SIG-M5 treated with dmso at 0.1 percent for 504 hours (cell line): ENCODE results near the gene TAGLN.
"Not testable (repeated sequence)": the region's sequence is repeated elsewhere in the genome, so short reads cannot be mapped to it uniquely, and the experiment has no call there.

ENCODE experiments used
- DNase-seq: peaks from one replicate; lab custom pipeline; 2025; ENCODE audit not compliant: unreplicated experiment; lab: John Stamatoyannopoulos, UW

TAGLN gene

DNA sequence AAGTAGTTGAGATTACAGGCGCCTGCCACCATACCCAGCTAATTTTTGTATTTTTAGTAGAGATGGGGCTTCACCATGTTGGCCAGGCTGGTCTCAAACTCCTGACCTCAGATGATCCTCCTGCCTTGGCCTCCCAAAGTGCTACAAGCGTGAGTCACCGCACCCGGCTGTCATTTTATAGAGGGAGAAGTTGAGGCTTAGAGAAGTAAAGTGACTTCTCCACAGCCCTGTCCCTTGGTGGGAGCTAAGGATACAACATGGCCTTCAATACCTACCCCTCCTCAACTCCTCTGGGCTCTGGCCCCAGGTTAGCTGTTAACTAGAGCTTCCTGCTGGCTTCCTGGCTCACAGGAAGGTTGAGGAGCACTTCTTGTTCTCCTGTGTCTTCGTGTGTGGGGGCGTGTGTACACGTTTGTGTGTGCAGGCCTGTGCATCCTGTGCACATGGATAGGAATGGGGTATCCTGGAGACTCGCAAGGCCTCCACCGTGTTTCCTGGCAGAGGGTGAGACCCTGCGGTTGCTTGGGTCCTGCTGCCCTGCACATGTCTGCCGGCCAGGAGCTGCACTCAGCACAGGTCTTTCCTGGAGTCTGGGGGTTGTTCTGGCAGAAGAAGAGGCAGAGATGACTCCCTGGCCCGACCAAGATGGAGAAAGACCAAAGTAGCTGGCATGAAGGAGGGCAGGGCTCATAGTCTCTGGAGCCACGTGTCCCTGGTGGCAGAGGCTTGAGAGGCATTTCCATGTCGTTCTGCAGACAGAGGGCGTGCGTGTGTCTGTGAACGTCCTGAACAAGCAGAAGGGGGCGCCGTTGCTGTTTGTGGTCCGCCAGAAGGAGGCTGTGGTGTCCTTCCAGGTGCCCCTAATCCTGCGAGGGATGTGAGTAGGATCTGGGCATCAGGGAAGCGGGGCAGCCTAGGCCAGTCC lies 18.2 kb upstream of the TAGLN start:
- peak; percentile 79 for DNase-seq

DNA sequence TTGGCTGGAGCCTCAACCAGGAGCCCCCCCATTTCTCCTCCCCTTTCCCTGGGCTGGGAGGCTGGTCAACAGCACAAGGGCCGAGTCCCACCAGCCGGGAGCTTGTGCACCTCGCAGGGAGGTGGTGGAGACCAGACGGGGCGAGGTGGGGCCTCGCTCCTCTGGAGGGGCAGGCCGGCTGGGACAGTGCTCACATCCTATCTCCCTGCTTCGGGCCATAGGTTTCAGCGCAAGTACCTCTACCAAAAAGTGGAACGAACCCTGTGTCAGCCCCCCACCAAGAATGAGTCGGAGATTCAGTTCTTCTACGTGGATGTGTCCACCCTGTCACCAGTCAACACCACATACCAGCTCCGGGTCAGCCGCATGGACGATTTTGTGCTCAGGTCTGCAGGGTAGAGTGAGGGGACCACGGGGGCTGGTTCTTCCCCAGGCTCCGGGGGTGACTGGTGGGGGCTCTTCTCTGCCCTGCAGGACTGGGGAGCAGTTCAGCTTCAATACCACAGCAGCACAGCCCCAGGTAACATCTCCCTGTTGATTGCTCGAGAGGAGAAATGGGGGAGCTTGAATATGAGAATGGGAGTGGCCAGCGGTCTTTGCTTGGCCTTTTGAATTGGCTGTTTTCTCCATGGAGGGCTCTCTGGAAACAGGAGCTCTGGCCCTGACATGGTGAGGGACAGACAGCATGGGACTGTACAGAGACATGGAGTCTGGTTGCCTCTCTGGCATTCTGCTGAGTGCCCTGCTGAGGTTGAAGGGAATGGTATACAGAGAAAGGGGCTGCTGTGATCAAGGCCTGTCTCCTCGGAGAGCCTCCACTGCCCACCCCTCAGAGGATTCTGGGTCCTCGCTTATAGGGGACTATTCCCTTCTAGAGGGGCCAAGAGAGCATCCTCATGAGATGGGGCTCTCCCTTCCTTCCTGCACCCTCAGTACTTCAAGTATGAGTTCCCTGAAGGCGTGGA lies 17.3 kb upstream of the TAGLN start:
- no peak for DNase-seq

DNA sequence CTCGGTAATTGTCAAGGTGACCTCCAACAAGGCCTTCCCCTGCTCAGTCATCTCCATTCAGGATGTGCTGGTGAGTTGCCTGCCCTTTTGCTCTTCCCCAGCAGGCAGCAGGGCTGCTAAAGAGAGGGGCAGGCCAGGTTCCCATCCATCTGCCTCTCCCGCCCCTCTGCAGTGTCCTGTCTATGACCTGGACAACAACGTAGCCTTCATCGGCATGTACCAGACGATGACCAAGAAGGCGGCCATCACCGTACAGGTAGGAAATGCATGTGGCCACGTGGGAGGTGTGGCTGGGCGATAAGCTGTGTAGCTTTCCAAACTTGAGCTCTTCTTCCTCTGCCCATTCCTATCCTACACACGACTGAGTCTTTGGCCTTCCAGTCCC lies 16.6 kb upstream of the TAGLN start:
- DNase-seq = no peak

DNA sequence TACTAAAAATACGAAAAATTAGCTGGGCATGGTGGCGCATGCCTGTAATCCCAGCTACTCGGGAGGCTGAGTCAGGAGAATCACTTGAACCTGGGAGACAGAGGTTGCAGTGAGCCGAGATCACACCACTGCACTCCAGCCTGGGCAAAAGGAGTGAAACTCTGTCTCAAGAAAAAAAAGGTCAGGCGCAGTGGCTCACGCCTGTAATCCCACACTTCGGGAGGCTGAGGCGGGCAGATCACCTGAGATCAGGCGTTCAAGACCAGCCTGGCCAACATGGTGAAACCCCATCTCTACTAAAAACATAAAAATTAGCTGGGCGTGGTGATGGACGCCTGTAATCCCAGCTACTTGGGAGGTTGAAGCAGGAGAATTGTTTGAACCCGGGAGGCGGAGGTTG lies 16.0 kb upstream of the TAGLN start:
- DNase-seq = not testable (repeated sequence)

DNA sequence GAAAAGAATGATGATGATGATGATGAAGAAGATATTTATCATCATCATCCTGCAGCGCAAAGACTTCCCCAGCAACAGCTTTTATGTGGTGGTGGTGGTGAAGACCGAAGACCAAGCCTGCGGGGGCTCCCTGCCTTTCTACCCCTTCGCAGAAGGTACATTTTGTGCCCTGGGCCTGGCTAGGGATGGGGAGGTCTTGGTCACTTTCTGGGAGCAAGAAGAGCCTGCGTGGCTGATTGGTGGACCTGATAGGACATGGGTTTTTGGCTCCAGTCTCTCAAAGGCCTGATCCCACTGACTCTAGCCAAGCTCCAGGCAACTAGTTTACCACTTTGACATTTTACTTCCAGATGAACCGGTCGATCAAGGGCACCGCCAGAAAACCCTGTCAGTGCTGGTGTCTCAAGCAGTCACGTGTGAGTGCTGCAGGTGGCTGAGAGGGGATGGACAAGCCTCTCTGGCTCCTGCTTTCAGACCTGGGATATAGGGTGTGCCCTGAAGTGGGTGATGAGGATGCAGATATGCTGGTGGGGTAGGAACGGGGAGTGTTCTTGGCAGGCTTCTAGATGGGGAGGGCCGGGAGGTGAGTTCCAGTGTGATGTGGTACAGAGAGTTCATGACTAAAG lies 15.3 kb upstream of the TAGLN start:
- DNase-seq = peak; percentile 15

DNA sequence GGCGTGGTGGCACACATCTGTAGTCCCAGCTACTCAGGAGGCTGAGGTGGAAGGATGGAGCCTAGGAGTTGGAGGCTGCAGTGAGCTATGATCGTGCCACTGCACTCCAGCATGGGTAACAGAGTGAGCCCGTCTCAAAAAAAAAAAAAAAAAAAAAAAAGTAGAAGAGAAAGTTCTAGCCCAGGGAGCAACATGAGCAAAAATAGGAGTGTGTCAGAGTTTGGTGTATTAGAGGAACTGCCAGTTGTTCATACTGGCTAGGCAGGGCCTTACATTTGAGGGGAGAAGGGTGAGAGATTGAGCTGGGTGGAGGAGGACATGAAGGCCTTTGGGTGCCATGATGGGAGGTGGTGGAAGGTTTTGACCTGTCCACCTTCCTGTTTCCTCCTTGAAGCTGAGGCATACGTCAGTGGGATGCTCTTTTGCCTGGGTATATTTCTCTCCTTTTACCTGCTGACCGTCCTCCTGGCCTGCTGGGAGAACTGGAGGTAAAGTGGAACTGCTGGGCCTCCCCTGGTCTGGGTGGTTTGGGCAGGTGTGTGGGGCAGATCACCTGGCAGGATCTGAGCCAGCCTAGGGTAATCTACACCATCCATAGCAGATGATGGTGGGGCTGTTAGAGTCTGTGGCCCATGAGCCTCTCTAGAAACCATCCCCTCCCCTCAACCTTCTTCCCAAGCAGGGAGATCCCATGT lies 13.3 kb upstream of the TAGLN start:
- peak; percentile 61 for DNase-seq

DNA sequence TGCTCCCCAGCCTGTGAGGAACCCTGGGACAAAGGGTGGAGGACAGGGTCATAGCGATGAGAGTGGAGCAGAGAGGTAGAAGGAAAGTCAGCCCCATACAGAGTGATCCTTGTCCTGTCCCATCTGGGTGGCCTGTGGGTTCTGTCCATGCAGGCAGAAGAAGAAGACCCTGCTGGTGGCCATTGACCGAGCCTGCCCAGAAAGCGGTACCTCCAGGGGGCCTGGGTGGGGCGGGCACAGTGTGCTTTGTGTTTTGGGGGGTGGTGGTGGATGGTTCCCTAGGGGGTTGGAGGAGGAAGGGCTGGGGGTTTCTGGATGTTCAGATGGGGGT lies 12.8 kb upstream of the TAGLN start:
- DNase-seq = no peak

DNA sequence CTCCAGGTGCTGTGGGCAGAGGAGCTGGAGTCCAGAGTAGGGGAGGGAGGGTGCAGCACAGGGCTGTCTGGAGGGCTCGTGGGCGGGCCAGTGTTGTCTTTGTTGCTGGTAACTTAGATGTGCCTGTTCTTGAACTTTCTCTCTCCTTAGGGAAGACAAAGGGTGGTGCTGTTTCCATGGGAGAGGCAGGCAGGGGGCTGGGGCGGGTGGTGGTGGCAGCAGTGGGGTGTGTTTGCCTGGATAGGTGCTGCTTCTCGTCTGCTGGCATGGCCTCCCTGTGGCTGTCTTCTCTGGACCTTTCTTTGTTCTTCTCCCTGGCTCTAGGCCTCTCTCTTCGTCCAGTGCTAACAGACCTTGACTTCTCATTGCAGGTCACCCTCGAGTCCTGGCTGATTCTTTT lies 12.2 kb upstream of the TAGLN start:
- no peak for DNase-seq

DNA sequence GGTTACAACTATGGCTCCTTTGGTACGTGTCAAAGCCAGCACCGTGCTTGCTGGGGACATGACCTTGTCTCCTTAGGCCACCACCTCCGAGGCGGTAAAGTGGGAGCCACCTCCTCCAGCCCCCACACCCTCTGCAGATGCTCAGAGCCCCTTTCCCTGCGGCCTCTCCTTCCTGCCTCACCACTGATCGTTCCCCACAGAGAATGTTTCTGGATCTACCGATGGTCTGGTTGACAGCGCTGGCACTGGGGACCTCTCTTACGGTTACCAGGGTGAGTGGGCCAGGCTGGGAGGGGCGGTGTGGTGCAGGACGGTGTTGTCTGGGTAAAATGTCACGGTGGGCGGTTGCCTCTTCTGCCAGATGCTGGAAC lies 11.8 kb upstream of the TAGLN start:
- no peak for DNase-seq

DNA sequence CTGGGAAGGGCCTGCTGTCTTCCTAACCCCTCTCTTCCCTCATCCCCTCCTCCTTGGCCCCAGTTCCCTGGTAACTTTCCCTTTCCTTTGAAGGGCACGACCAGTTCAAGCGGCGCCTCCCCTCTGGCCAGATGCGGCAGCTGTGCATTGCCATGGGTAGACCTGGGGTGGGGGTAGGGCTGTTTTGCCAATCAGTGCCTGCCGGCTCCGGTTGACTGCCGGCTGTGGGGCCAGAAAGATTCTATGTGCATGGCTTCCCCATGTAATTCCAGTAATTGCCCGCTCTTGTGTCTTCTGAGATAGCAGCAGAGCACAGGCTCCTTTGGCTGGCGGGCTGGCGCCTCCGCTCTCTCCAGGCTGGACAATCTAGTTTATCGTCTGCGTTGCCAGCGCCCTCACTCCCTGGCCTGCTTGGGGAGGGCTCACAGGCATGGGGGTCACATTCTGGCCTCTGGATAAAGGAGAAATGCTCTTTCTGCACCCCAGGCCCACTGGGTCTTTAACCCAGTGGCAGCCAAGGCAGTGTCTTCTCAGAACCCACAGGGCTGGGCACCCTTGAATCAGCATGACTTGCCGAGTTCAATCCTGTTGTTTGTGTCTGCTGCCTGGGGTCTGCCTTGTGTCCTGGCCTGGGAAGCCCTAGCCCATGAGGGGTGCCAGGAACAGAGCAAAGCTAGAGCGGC lies 11.2 kb upstream of the TAGLN start:
- no peak for DNase-seq

DNA sequence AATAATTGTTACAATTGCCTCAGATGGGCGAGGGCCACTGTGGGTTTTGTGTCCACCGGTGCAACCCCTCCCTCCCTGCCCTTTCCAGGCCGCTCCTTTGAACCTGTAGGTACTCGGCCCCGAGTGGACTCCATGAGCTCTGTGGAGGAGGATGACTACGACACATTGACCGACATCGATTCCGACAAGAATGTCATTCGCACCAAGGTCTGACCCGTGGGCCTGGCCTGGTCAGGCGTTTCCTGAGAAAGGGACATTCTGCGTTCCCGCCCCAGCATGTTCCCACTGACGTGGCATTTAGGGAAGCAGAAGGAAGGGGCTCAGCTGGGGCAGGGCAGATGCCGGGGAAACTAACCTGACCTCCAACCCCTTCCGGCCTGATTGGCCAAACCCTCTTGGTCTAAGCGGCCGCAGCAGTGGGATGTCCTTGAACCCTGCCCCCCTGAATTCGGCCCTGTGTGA lies 10.5 kb upstream of the TAGLN start:
- no peak for DNase-seq

DNA sequence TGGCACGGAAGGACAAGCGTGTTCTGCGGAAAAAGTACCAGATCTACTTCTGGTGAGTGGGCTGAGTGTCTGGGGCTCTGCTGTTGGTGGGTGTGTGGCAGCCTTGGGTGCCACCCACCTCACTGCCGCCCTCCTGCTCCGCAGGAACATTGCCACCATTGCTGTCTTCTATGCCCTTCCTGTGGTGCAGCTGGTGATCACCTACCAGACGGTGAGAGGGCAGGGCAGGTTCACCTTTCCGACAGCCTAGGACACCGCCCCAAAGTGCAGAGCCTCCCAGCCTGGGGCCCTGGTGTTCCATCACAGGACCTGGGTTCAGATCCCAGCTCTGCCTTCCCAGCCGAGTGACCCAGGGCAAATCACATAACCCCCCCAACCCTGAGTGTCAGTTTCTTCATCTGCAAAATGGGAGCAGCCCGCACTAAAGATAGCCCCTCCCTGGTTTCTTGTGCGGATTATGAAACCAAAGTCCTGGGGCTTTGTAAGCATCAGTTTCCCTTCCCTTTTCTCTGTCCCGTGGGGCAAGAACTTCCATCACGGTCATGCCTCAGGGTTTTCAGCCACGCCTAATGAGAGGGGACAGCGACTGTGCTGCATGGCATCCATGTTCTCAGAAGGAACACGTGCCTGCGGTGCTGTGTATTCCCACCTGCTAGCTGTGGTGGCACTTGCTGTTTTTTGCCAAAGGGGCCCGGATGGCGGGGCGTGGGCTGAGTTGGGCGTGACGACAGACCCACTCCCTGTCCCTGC lies 9.8 kb upstream of the TAGLN start:
- peak; percentile 88 for DNase-seq

DNA sequence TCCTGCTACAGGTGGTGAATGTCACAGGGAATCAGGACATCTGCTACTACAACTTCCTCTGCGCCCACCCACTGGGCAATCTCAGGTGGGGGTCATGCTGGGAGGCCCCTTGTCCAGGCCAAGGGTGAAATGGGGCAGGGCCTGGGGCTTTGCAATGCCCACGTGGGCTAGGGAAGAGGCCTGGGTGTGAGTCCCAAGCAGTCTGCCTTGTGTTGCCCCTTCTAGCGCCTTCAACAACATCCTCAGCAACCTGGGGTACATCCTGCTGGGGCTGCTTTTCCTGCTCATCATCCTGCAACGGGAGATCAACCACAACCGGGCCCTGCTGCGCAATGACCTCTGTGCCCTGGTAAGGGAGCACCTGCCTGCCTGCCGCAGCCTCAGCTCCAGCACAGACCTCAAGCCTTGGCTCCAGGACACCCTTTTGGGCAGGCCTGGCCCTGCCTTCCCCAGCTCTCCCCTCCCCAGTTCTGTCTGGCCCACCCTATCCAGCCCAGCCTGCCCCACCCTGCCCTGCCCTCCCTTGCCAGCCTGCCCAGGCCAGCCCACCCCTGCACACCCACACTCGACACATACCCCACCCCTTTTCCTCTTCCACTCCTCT lies 9.1 kb upstream of the TAGLN start:
- DNase-seq = no peak

DNA sequence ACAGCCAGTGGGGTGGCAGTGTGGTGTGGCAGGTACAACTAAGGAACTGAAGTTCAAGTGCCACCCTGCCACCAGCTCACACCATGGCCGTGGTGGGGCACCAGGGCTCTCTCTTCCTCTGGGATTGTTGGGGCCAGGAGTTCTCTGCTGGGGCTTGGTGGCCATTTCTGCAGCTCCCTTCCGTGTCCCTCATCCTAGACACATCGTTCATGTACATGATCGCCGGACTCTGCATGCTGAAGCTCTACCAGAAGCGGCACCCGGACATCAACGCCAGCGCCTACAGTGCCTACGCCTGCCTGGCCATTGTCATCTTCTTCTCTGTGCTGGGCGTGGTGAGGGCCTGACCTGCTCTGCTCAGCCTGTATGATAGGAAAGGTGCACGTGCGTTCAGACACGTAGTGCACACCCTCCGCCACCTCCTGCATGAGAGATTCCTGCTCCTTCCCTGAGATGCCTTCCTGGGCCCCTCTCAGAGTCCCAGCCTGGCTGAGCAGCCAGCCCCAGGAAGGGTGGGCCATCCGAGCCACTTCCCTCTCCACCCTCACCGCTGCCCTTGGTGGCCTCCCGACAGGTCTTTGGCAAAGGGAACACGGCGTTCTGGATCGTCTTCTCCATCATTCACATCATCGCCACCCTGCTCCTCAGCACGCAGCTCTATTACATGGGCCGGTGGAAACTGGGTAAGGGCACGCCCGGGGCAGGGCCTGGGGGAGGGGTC lies 7.3 kb upstream of the TAGLN start:
- no peak for DNase-seq

DNA sequence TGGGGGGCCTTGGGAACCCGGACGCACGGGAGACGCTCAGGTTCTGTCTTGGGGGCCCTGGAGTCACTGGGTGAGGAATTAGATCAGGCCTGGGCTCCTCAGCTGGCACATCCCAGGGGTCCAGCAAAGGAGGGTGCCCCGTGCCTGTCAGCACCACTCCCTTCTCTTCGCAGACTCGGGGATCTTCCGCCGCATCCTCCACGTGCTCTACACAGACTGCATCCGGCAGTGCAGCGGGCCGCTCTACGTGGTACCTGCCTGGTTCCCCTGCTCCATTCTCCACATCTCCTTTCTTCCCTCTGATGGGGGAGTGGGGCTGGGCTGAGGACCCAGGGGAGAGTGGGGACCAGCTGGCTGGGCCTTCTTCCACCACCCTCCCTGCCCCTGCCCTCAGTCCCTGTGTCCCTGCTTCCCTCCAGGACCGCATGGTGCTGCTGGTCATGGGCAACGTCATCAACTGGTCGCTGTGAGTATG lies 6.7 kb upstream of the TAGLN start:
- no peak for DNase-seq

DNA sequence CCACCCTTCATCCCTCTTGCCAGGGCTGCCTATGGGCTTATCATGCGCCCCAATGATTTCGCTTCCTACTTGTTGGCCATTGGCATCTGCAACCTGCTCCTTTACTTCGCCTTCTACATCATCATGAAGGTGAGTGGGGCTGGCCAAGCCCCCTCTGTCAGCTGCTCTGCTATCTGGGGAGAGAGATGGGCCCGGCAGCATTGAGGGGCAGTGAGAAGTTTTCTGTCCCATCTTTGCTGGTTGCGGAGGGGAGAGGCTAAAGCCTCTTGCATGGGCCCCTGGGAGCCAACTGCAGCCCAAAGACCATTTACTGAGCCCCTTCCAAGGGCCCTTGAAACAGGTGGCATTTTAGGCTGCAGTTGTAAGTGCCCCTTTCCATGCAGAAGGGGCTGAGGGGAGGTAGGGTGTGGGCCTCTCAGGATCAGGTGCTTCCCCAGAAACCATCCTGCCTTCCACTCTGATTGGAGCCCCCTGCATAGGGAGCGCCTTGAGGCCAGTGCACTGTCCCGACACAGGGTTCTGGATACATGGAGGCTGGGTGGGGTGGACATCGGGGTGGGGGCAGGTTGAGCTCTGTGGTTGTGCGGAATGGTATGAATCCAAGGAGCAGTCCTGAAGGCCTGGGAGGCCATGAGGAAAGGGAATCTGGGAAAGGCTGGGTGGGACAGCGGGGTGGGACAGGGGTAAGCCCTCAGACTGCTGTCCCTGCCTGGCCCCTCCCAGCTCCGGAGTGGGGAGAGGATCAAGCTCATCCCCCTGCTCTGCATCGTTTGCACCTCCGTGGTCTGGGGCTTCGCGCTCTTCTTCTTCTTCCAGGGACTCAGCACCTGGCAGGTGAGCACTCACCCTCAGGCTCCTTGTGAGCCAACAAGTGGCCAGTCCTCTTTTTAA lies 5.8 kb upstream of the TAGLN start:
- no peak for DNase-seq

DNA sequence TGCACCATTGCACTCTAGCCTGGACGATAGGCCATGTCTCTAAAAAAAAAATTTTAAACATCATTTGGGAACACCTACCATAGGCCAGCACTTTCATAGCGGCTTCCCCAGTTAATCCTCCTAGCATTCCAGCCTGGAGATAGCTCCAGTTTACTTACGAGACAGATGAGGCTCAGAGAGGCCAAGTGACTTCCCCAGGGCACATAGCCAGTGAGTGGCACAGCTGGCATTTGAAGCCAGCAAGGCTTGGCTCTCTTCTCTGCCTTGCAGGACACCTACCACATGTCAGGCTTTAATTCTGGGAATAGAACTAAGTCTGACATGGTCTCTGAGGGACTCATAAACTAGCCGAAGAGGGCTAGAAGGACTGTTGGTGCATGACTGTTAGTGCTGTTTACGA lies 4.9 kb upstream of the TAGLN start:
- no peak for DNase-seq
